HG02840 (cell line): ENCODE measurements around the gene SCFD2.
"Not testable (repeated sequence)": the region's sequence is repeated elsewhere in the genome, so short reads cannot be mapped to it uniquely, and the experiment has no call there.

Experiments used
- ATAC-seq: cut with Tn5 transposase; IDR thresholded peaks from one replicate; pipeline ENCODE4 v1.9.1; 2021; ENCODE audit warnings: mild to moderate bottlenecking, moderate library complexity, moderate number of reproducible peaks; ENCODE audit not compliant: unreplicated experiment, low FRiP score

The SCFD2 gene

DNA sequence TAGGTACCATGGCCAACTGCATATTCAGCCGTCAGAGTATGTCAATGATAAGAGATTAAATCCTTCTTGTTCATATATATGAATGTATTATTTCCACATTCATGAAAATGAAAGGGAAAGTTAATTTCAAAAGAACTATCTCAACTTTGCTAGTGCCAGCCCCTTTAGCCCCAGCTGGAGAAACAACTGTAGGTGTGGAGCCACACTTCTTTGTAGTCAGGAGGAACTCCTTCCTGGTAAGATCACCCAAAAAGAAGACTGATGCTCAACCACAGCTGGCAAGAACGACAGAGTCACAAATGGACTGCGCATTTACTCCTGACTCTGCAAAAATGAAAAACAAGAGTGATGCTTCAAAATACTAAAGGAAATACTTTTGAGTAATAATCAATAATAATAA, 367.4 kb downstream of the SCFD2 start:
- ATAC-seq: no peak

DNA sequence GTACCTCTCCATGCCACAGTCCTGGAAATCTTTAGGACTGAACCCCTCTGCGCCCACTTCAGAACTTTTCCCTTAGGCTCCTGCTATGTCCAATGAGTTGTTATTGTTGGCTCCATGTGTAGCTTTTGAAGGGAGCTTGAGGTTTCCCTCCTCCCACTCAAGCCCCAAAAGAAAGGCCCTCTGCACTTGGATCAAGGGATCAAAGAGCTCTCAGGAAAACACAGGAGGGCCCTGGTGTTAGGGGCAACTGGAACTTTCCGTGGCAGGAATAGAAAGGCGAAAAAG, 368.8 kb downstream of the SCFD2 start:
- ATAC-seq: no peak

DNA sequence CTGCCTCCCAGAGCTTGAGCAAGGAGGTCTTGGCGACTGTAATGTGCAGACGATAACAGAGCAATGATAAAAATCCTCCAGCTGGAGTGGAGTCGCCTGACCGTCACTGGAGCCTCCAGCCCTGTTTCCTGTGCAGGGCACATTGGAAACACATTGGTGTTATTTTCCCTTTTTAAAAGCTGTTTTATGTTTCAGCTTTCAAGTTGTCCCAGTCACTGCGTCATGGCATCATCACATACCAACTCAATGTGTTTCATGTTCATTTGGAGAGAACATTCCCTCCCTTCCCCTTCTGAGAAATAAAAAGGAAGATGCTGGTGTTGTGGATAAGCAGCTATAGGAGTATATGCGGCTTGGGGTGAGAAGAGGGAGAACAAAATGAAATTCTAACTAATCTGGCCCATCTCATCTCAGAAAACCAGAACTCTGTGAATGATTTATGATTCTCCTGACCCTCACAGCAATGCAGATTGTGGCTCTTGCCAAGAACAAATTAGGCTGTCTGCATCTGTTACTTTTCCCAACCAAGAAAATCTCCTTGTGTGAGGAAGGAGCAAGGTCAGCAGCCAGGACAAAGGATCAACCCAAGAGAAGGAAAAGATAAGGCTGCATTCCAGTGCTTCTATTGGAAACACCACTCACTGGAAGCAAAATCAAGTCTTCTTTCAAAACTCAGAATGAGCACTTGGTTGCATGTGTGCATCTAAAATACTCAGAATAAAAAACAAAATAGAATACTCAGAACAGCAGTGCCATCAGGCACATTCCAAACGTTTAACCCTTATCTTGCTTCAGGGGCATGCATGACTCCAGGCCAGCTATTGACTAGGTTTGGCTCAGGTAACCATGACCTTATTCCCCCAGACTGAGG, 369.4 kb downstream of the SCFD2 start:
- no peak for ATAC-seq

DNA sequence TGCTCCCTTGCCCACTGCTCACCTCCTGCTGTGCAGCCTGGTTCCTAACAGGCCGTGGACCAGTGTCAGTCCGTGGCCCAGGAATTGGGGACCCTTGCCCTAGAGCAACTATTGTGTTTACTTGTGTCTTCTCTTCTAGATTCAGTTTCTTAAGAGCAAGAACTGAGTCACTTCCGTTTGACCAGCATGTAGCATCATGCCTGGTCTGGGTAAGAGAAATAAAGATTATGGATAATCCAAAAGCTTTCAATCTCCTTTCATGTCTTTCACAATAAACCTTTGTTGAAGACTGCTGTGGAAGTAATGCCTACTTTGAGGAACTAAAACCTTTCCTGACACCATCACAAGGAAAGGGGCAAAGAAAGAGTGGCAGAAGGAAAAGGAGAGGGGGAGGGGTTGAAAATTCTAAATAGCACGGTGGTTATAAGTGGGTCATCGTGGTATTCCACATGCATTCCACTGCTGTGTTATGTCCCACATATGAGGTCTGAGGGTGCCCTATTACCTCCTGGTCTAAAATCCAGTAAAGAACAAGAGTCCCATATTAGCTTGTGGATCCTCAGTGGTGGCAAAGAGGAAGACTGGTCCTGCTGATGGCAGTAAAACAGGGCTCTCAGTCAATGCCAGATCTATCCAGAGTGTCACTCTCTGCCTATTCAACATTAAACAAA, 370.4 kb downstream of the SCFD2 start:
- ATAC-seq: no peak

DNA sequence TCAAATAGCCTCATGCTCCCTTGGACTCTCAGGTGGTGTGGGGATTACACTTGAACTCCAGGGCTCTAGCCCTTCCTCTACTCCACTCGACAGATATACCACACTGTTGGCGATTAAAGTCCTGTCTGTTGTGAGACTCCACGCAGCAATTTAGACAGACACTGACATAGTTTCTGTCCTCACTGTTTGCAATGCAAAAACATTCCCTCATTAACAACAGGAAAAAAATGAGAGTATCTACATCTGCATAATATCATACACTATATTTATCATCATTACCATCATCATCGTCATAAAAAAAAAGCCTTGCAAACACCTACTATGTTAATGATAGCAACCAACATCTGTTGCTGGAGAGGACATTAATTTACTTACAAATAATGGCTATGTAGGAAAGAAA, 371.3 kb downstream of the SCFD2 start:
- no peak for ATAC-seq

DNA sequence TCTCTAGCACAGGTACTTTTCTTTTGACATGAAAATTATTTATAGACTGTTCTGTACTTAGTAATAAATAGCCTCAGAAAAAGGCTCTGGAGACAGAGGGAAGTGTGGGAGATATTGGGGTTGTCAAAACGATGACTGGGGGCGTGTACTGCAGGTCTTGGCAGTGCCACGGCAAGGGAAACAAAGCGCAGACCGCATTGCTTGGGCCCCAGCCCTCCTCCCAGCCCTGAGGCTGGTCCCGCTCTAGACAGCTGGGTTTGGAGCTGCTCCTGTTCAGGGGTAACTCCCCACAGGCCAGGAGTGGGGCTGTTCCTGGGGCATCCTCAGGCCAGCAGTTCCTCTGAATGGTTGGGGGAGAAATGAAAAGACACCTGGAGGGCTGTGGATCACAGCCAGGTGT, 372.1 kb downstream of the SCFD2 start:
- no peak for ATAC-seq

DNA sequence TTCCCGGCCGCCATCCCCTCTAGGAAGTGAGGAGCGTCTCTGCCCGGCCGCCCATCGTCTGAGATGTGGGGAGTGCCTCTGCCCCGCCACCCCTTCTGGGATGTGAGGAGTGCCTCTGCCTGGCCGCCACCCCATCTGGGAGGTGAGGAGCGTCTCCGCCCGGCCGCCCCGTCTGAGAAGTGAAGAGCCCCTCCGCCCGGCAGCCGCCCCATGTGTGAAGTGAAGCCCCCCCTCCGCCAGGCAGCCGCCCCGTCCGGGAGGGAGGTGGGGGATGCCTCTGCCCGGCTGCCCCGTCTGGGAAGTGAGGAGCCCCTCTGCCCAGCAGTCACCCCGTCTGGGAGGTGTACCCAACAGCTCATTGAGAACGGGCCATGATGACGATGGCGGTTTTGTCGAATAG, 373.3 kb downstream of the SCFD2 start:
- not testable (repeated sequence) for ATAC-seq

DNA sequence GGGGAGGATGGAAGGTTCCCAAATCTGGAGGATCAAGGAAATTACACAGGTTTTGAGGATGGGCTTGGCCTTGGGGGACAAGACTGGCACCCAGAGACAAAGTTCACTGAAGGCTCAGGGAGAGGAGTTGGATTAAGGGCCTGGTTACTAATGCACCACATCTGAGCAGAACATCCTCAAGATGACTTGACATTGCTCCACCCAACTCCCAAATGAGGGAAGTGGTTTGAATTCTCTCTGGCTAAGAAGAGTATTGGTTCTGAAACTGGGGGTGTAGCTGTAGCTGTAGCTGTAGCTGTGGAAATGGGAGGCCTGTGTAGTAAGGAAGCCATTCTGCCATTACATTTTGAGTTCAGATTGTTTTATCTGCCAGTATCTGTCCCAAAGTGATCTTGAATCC, 374.4 kb downstream of the SCFD2 start:
- ATAC-seq: no peak

DNA sequence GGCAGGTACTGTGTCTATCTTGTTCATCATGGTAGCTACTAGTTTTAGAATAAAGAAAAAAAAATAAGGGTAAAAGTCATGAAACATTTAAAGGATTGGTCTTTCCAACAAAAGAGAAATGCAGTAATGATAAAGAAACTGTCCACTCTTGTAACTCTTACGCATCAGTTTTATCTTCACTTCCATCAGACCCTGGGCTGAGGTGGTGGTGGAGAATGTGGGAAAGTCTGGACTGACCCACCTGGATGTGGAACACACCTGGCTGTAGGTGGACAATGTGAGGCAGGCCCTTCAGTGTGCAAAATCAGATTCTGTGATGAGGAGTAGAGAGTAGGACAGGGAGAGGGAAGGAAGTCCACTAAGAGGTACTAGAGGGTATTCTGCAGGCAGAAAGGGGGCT, 375.2 kb downstream of the SCFD2 start:
- no peak for ATAC-seq

DNA sequence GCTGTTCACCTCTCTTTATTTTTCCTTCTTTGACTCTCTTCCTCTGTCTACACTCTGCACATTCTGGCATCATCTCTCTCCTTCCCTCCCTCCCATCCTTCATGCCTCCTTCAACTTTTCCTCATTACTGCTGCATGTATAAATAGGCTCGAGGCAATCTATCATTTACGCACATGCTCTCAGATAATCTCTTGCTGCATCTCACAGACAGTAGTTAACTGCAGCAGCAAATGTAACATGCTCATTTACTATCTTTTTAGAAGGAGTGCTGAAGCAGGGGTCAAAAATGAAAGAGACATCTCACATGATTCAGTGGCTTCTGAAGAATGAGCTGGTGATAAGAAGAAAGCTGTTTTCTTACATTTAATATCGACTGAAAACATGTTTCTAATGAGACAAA, 376.0 kb downstream of the SCFD2 start:
- no peak for ATAC-seq

DNA sequence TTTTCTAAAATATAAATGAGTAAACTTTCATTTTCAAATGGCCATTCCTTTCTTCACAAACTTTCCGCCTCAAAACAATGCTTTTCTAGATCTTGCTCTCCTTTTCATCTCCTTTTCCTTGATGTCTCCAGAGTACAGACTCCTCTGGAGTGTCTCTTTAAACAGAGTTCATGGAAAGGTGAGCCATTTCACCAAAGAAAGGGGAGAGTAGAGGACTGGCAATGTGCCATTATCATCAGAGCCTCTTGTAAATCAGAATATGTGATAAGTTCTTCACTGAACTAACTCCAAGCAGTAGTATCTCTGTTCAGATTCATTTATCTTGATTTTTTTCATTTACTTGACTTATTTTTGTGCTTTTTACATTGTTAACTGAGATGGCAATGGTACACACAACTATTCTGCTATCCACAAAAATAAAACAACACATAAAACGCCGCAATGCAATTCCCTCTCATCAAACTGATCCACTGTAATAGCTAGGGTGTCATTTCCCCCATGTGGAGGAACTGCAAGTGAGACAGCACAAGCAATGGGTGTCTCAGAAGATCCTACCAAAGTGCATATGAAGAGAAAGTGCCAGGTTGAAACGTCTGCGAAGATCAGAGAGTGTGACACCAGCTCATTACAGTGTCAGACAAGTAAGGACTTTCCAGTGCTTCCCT, 378.3 kb downstream of the SCFD2 start:
- ATAC-seq: no peak

DNA sequence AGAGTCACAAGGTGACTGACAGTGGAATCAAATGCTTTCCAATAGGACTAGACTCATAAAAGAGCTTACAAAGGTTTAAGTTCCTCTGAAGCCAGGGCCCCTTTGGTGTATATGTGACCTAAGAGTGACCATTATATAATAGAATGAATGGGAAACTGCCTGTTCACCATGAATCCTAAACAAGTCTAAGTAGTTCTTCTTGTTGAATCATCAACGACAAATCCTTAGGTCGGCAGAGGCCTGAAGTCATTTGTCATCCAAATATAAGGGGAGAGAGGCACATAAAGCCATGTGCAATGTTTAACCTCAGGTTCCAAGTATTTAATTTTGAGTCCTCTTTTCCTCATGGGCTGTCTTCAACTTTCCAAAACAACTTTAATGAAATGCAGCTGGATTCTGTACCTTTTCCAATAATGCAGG, 381.4 kb downstream of the SCFD2 start:
- no peak for ATAC-seq

DNA sequence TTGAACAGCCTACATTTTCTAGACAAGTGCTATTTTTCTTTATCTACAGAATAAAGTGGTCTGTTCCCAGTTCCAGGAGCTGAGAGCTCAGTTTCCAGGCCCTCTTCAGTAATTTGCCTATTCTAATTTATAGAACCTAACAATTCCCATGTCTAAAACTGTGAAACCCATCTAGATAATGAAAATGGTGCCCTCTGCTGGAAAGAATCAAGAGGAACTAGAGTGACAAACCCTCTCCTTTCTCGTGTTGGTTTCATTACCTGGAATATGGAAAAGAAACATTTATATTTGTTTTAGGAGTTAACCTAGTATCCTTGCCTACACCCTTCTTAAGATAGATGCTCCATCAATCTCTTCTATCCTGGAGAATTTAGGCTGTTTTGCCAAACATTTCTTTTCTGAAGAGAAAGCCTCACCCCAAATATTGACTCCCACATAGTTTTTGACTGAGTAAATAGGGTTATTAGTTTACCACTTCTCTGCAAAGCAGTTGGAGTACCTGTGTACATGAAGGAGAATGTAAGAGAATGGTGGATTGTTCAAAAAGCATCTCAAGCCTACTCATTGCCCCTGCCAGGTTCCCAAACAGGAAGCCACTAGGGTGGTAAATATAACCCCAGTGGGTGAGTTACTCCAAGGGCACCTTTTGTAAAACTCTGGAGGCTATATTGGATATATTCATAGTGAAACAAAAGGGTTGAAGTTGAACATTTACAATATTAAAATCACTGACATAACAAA, 382.1 kb downstream of the SCFD2 start:
- peak; percentile 57 for ATAC-seq

DNA sequence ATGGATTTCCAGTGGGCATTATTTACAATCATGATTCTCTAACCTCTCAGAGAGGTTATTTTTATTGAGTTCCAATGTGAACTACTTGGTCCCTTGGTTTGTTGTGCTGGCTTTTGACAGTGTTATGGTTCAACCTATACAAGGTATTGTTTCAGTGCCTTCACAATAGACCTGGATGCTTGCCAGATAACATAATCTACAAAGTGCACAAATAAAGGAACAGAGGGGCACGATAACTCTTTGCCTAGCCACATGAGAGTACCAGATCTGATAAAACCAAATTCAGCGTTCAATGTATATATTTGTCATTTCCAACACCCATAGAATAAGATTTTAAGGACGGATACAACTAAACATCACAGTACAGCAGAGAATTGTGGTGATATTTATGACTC, 382.9 kb downstream of the SCFD2 start:
- ATAC-seq: no peak

DNA sequence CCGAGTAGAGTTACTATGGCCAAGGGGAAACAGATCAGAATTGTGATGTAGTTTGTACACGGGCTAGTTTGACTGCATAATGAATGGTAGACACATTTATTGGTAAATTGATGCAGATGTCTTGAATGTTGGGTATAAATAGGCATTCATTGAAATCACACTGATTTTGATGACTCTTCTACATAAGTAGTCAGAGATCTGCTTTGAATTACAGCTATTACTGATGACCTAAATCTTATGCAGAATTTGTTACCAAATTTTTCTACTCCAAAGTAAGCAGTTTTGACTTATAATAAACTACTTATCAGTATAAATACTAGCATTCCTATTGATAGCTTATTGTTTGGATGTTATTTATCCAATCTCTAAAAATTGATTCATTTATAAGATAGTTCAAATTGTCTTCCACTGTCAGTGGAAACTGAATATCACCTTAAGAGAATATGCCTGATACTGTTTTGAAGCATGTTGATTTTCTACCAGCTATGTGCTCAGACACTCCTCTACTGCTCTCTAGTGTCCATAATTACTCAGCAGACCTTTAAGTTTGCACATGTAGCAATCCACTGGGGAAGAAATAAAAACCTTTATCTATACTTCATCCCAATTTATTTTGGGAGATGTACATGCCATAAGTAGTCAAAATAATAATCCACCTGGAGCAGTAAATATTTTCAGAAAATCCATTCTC, 383.5 kb downstream of the SCFD2 start:
- no peak for ATAC-seq

DNA sequence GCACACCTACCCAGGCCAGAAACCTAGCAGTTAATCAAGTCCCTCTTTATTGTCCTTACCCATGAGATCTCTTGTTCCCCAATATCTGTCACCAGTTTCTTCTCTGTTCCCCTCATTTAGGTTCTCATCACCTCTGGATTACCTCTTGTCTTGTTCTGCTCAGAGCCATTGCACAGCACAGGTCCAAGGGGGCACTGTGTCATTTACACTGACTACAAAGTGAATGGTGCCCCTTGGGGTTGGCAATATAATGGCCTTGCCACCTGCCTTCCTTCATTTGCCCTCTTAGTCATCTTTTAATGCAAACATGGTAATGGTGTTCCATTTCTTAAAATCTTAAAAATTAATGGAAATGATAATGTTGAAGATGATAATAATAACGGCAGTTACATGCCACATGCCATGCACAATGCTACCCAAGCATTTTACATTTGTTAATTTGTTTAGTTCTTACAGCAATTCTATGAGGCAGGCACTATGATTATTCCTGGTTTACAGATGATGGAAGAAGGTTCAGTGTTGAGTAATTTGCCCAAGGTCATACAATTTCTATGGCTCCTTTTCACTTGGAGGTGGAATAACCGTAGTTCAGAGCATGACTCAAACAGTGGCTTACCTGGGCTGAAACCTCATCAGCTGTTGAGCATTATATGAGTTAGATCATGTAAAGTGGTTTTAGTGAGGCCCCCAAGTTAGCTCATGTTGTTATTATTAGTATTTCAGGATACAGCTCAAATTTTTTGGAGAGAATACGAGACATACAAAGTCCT, 385.9 kb downstream of the SCFD2 start:
- ATAC-seq: no peak

DNA sequence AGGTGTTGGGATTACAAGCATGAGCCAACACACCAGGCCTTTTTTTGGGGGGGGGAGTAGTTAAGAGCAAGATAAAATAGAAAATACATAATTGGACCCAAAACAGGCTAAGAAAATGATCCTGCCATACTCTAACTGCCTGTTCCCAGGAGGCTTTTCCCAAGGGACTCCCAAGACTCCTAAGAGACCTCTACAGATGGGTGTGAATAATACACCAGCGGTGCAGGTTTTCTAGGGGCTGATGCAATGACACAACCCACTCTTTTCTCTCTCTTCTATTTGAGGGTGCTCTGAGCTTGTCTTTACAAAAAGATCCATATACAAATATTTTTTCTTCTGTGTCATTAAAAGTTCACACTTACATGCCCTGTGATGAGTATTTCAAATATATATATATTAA, 386.8 kb downstream of the SCFD2 start:
- ATAC-seq: no peak

DNA sequence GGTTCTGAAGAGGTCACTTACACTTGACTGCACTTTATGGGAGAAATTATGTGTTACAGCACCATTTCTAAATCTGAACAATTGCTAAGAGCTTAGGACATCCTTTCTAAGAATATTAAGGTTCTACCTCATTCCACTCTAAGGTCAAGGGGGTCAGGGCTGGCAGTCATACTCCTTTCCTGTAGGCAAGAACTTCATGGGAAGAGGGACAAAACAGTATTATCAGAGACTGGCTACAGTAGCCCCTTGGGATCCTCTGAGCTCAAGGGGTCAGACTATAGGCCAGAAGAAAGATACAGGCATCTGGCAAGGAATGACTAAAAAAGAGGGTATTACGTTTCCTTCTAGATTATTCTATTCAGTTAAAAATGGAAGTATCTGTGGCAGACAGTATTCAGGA, 388.6 kb downstream of the SCFD2 start:
- no peak for ATAC-seq

DNA sequence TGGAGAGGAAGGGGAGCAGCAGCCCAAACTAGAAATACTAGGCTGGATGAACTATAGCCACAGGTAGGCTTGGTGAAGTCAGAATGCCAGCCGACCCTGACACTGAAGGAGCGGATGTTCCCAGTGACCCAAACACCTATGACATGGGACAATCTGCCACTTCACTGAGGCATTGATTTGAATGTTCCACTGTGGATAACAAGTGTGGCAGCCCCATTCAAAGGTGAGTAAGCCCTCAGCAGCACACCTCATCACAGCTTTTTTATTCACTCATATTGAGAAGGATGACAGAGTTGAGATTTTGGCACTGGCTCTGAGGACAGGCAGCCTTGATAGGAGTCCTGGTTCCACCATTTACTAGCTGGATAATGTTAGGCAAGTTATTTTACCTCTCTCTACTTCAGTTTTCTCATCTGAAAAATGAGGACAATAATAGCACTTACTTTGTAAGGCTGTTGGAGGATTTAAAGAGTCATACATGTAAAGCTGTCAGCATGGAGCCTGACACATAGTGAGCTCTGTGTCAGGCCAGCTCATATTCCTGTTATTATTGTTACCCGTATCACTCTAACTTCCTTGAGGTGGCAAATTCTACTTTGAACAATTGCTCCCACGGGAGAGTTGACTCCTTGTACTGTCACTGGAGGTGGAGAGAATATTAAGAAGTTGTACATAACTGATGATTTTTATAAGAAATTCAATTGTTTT, 389.2 kb downstream of the SCFD2 start:
- no peak for ATAC-seq
